GM10266 (cell line): Measurements from ENCODE around the gene POLR2M.

Source experiments
- DNase-seq: peaks from one replicate; pipeline ENCODE4 v3.0.0; 2012; ENCODE audit errors: extremely low spot score
- CTCF ChIP-seq: IDR thresholded peaks from 2 replicates; pipeline ENCODE4 v1.5.1; 2012; ENCODE audit warnings: mild to moderate bottlenecking, low read depth; ENCODE audit not compliant: control insufficient read depth, insufficient read depth; ENCODE audit errors: missing control alignments

Gene POLR2M

GRCh38 chr15:57692709-57693108, 13.8 kb upstream of the POLR2M start:
- TF ChIP-seq CTCF = no peak
- no peak for DNase-seq

- DNase-seq = no peak
- no peak for TF ChIP-seq CTCF
These were observed 12.2 kb upstream of the POLR2M start for GRCh38 chr15:57694279-57694678.

- no peak for DNase-seq
- TF ChIP-seq CTCF = no peak
These were observed 10.4 kb upstream of the POLR2M start for GRCh38 chr15:57696146-57696545.

- DNase-seq = no peak
These were observed 8.9 kb upstream of the POLR2M start for GRCh38 chr15:57697588-57697987.

GRCh38 chr15:57698243-57698642, 8.3 kb upstream of the POLR2M start:
- no peak for TF ChIP-seq CTCF
- DNase-seq = no peak

More at GRCh38 chr15:57697588-57697987, 8.9 kb upstream of the POLR2M start:
- TF ChIP-seq CTCF = no peak

- DNase-seq = no peak
- no peak for TF ChIP-seq CTCF
These were observed 7.5 kb upstream of the POLR2M start for GRCh38 chr15:57698991-57699390.

GRCh38 chr15:57703387-57703786, 3.1 kb upstream of the POLR2M start:
- TF ChIP-seq CTCF = no peak
- no peak for DNase-seq
